Keratinocyte (primary cell): Measurements from ENCODE around the gene NCK2. TPM values are rescaled to one million over a fixed set of nuclear protein-coding genes. Genes with fewer than 3 reads are reported as not detected.
A peak's percentile ranks its signal among the peaks of the same experiment; 100 is the strongest.

ENCODE experiments used
- DNase-seq: peaks from one replicate; pipeline ENCODE4 v3.0.0-alpha.2; 2011; ENCODE audit warnings: low read depth, missing footprints, low spot score
- FAIRE-seq: peaks from 2 replicates; lab custom pipeline; 2011; peaks lifted over from hg19 to GRCh38; lab: Jason Lieb, UNC
- H2AFZ ChIP-seq: 2 replicates; pipeline ENCODE4 v1.6.0; 2012; ENCODE audit warnings: low read length, control low read depth, inconsistent platforms; ENCODE audit not compliant: control insufficient read depth
- H3K27ac ChIP-seq: 2 replicates; pipeline ENCODE4 v1.5.1; 2011; ENCODE audit warnings: low read length; ENCODE audit not compliant: control insufficient read depth, insufficient read depth
- H3K27me3 ChIP-seq: 3 replicates; pipeline ENCODE4 v1.6.0; 2011; ENCODE audit warnings: low read length; ENCODE audit not compliant: control insufficient read depth, insufficient read depth; ENCODE audit errors: extremely low read depth
- H3K36me3 ChIP-seq, 2 experiments: 2 replicates in 1 of 2; 3 replicates in 1 of 2; pipeline ENCODE4 v1.5.1; 2011; ENCODE audit warnings: low read length in 2 of 2, mild to moderate bottlenecking in 1 of 2; ENCODE audit not compliant: control insufficient read depth in 2 of 2, insufficient read depth in 2 of 2; ENCODE audit errors: extremely low read depth in 1 of 2
- H3K4me1 ChIP-seq: 3 replicates; pipeline ENCODE4 v1.5.1; 2011; ENCODE audit warnings: low read length; ENCODE audit not compliant: control insufficient read depth, insufficient read depth; ENCODE audit errors: extremely low read depth
- H3K4me2 ChIP-seq: 3 replicates; pipeline ENCODE4 v1.6.0; 2011; ENCODE audit warnings: low read depth, low read length; ENCODE audit not compliant: control insufficient read depth, insufficient read depth; ENCODE audit errors: extremely low read depth
- H3K4me3 ChIP-seq, 3 experiments: fragments of 200-600 bp in 1 of 3; sonication (generic) in 1 of 3; 2 replicates in 2 of 3; 3 replicates in 1 of 3; pipeline ENCODE4 v1.5.1; 2011 to 2016; ENCODE audit warnings: low read length in 3 of 3, mild to moderate bottlenecking in 3 of 3, control low read depth in 2 of 3, inconsistent platforms in 1 of 3, low read depth in 1 of 3, mixed read lengths in 1 of 3, mixed run types in 1 of 3, moderate library complexity in 1 of 3; ENCODE audit not compliant: control insufficient read depth in 2 of 3, insufficient read depth in 2 of 3; ENCODE audit errors: extremely low read depth in 1 of 3
- H3K79me2 ChIP-seq: 2 replicates; pipeline ENCODE4 v1.6.0; 2012; ENCODE audit warnings: low read length; ENCODE audit not compliant: control insufficient read depth, insufficient read depth
- H3K9ac ChIP-seq: 3 replicates; pipeline ENCODE4 v1.6.0; 2011; ENCODE audit warnings: low read length; ENCODE audit not compliant: control insufficient read depth, insufficient read depth; ENCODE audit errors: extremely low read depth
- H3K9me1 ChIP-seq: 3 replicates; pipeline ENCODE4 v1.6.0; 2011; ENCODE audit warnings: low read length; ENCODE audit not compliant: control insufficient read depth, insufficient read depth; ENCODE audit errors: extremely low read depth
- H3K9me3 ChIP-seq: 2 replicates; pipeline ENCODE4 v1.5.1; 2012; ENCODE audit warnings: low read depth, low read length; ENCODE audit not compliant: control insufficient read depth
- H4K20me1 ChIP-seq: 3 replicates; pipeline ENCODE4 v1.6.0; 2011; ENCODE audit warnings: low read length; ENCODE audit not compliant: control insufficient read depth, insufficient read depth; ENCODE audit errors: extremely low read depth
- EZH2 ChIP-seq: IDR thresholded peaks from one replicate; pipeline ENCODE4 v1.6.1; 2012; ENCODE audit warnings: inconsistent platforms, mild to moderate bottlenecking, low read length, moderate library complexity
- dilution Hi-C: fragments of 300-500 bp; cut with MboI; formaldehyde crosslinking; loops from one replicate; pipeline ENCODE4 v1.7.0; 2020; ENCODE audit warnings: low sequenced_read_pairs; ENCODE audit not compliant: extremely low pct_ligation_motif_present
- polyA plus RNA-seq, 5 experiments: library from polyadenylated mRNA; depleted of rRNA in 3 of 5; stranded (reverse) in 3 of 5; stranded (forward) in 1 of 5; unstranded in 1 of 5; fragments of >200 nt; gene quantifications; 1 replicate in 1 of 5; 2 replicates in 3 of 5; 3 replicates in 1 of 5; pipeline versions ENCODE4 v1.2.1 to v1.2.3, GENCODE V29; 2011 to 2012; ENCODE audit warnings: missing spikeins in 2 of 5, low read depth in 1 of 5, low replicate concordance in 1 of 5
- TF ChIP-seq, protein P1 (sequence below), 3 experiments: IDR thresholded peaks in 1 of 3; conservative IDR thresholded peaks in 1 of 3; optimal IDR thresholded peaks in 1 of 3; 2 replicates in 2 of 3; 3 replicates in 1 of 3; pipeline versions ENCODE3 to v1.5.1; 2011; ENCODE audit warnings: low read length in 3 of 3, mild to moderate bottlenecking in 3 of 3, moderate library complexity in 2 of 3, control low read depth in 1 of 3, inconsistent platforms in 1 of 3; ENCODE audit not compliant: insufficient read depth in 2 of 3; ENCODE audit errors: extremely low read depth in 1 of 3

The NCK2 gene
- polyA plus RNA-seq, 1 donor (not counting 4 experiments of a cell fraction or from before 2014, with no cell fraction given), result 31.4 TPM

DNA sequence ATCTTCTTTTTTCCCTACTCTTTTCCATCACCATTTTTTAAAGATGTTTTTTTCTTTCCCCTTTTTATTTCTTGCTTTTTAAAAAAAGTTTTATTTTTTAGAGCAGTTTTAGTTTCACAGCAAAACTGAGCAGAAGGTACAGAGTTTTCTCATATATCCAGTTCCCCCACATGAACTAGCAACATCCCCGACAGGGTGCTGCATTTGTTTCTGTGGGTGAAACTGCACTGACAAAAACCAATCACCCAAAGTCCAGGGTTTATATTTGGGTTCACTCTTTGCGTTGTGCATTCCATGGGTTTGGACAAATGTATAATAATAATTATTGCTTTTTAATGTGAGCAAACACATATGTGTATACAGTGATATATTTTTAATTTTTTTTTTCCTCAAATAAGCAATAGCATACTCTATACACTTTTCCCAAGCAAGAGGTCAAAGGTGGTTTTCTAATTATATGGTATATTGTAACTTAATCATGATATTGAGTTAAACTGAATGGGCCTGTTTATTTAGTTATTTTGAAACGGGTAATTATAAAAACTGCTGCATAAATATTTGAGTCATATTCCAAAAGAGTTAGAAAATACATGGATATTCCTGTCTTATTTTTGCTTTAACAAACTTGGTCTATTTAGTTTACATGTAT, 50.3 kb downstream of the NCK2 start:
- TF ChIP-seq EZH2, result no peak
- TF ChIP-seq, protein P1, sequence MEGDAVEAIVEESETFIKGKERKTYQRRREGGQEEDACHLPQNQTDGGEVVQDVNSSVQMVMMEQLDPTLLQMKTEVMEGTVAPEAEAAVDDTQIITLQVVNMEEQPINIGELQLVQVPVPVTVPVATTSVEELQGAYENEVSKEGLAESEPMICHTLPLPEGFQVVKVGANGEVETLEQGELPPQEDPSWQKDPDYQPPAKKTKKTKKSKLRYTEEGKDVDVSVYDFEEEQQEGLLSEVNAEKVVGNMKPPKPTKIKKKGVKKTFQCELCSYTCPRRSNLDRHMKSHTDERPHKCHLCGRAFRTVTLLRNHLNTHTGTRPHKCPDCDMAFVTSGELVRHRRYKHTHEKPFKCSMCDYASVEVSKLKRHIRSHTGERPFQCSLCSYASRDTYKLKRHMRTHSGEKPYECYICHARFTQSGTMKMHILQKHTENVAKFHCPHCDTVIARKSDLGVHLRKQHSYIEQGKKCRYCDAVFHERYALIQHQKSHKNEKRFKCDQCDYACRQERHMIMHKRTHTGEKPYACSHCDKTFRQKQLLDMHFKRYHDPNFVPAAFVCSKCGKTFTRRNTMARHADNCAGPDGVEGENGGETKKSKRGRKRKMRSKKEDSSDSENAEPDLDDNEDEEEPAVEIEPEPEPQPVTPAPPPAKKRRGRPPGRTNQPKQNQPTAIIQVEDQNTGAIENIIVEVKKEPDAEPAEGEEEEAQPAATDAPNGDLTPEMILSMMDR (optimal IDR thresholded peaks at IDR 0.05 in 1 of 3, IDR thresholded peaks at IDR 0.05 in 1 of 3, conservative IDR thresholded peaks at IDR 0.05 in 1 of 3; ENCODE audit: extremely low read depth in 1 of 3, insufficient read depth in 2 of 3, low read length in 3 of 3), result no peak
- Histone ChIP-seq H2AFZ (no peak overlapping the region), H3K4me1 (peaks cover 58% of the 10 kb centered on the region), H3K4me3 (peak overlapping the region in 2 of 3 experiments; percentile 16 to 20), H3K9me3 (no peaks in the 10 kb centered on the region), H3K9ac (peak overlapping the region; percentile 18), H3K36me3 (no peaks in the 10 kb centered on the region), H3K9me1 (peaks cover 5% of the 10 kb centered on the region), H3K79me2 (peaks cover 70% of the 10 kb centered on the region), H3K27me3 (no peaks in the 10 kb centered on the region), H3K4me2 (peak overlapping the region; percentile 86), H3K27ac (peak overlapping the region; percentile 89), H4K20me1 (peaks cover 2% of the 10 kb centered on the region)
- no peak for FAIRE-seq
- no peak for DNase-seq
- dilution Hi-C loops, result no loop called here

- TF ChIP-seq, protein P1 (optimal IDR thresholded peaks at IDR 0.05 in 1 of 3, IDR thresholded peaks at IDR 0.05 in 1 of 3, conservative IDR thresholded peaks at IDR 0.05 in 1 of 3; ENCODE audit: extremely low read depth in 1 of 3, insufficient read depth in 2 of 3, low read length in 3 of 3), result no peak
- no peak for TF ChIP-seq EZH2
- DNase-seq (no peak), FAIRE-seq (no peak)
- dilution Hi-C loops, result no loop called here
- Histone ChIP-seq H4K20me1 (peaks cover 2% of the 10 kb centered on the region), H3K9ac (peak overlapping the region; percentile 18), H3K27me3 (no peaks in the 10 kb centered on the region), H3K27ac (peak overlapping the region; percentile 89), H3K79me2 (peaks cover 75% of the 10 kb centered on the region), H3K4me1 (peaks cover 53% of the 10 kb centered on the region), H3K4me3 (peak overlapping the region in 2 of 3 experiments; percentile 16 to 20), H3K4me2 (peak overlapping the region; percentile 86), H3K9me3 (no peaks in the 10 kb centered on the region), H2AFZ (no peak overlapping the region), H3K9me1 (no peaks in the 10 kb centered on the region), H3K36me3 (no peaks in the 10 kb centered on the region)
These were observed 50.8 kb downstream of the NCK2 start for GRCh38 chr2:105795575-105795934.
